NCI-H524 (cell line): ENCODE data around the gene CSTPP1.
"Not testable (repeated sequence)": the region's sequence is repeated elsewhere in the genome, so short reads cannot be mapped to it uniquely, and the experiment has no call there.

Source experiments
- DNase-seq, 2 experiments: peaks; one replicate each; lab custom pipeline; 2025; lab: John Stamatoyannopoulos, UW

The CSTPP1 gene

GRCh38 chr11:46912526-46913150 is 23.9 kb upstream of the CSTPP1 start:
- DNase-seq = no peak

GRCh38 chr11:46913484-46913883 is 23.1 kb upstream of the CSTPP1 start:
- DNase-seq = no peak

- DNase-seq = no peak
These were observed 22.2 kb upstream of the CSTPP1 start for GRCh38 chr11:46914363-46914762.

- DNase-seq = no peak
These were observed 21.7 kb upstream of the CSTPP1 start for GRCh38 chr11:46914910-46915309.

- peak in 1 of 2 experiments; percentile 41 for DNase-seq
These were observed 20.1 kb upstream of the CSTPP1 start for GRCh38 chr11:46916286-46917108.

GRCh38 chr11:46917109-46917761 is 19.3 kb upstream of the CSTPP1 start:
- no peak for DNase-seq

GRCh38 chr11:46917762-46918082 is 18.8 kb upstream of the CSTPP1 start:
- DNase-seq = no peak

GRCh38 chr11:46918083-46918787 is 18.3 kb upstream of the CSTPP1 start, which contains the start of gene LRP4:
LRP4 (minus strand) TSS chr11:46918550; CDS start chr11:46918379, 171 bp downstream.
- peak in 1 of 2 experiments; percentile 15 for DNase-seq

GRCh38 chr11:46918788-46919513 is 17.6 kb upstream of the CSTPP1 start:
- no peak for DNase-seq

- DNase-seq = no peak
These were observed 15.8 kb upstream of the CSTPP1 start for GRCh38 chr11:46920755-46921154.

- not testable (repeated sequence) for DNase-seq
These were observed 8.6 kb upstream of the CSTPP1 start for GRCh38 chr11:46927928-46928327.

GRCh38 chr11:46928701-46929100 is 7.9 kb upstream of the CSTPP1 start:
- DNase-seq = not testable (repeated sequence)

GRCh38 chr11:46930089-46930488 is 6.5 kb upstream of the CSTPP1 start:
- no peak for DNase-seq

GRCh38 chr11:46942172-46942571 is 5.6 kb downstream of the CSTPP1 start:
- no peak for DNase-seq

- no peak for DNase-seq
These were observed 8.0 kb downstream of the CSTPP1 start for GRCh38 chr11:46944356-46945075.

- no peak for DNase-seq
These were observed 11.0 kb downstream of the CSTPP1 start for GRCh38 chr11:46947399-46948077.

GRCh38 chr11:46948378-46949131 is 12.0 kb downstream of the CSTPP1 start:
- DNase-seq = no peak

- DNase-seq = no peak
These were observed 12.7 kb downstream of the CSTPP1 start for GRCh38 chr11:46949297-46949696.

- no peak for DNase-seq
These were observed 15.3 kb downstream of the CSTPP1 start for GRCh38 chr11:46951864-46952263.

GRCh38 chr11:46952553-46952952 is 16.0 kb downstream of the CSTPP1 start:
- no peak for DNase-seq
